Thyroid gland (tissue), 4 donors: ENCODE results near the gene CHST1. TPM values are rescaled to one million over a fixed set of nuclear protein-coding genes. Genes with fewer than 3 reads are reported as not detected.

ENCODE experiments used
- DNase-seq, 2 donors: peaks; one replicate each; pipeline ENCODE4 v3.0.0-alpha.2; 2019
- H3K27ac ChIP-seq, 3 donors: fragments of 200-600 bp; sonication (generic); 1 replicate in 2 of 3; 2 replicates in 1 of 3; pipeline ENCODE4 v1.5.1; 2016 to 2019; ENCODE audit warnings: mild to moderate bottlenecking in 1 of 3, moderate library complexity in 1 of 3
- H3K27me3 ChIP-seq: fragments of 200-600 bp; sonication (generic); one replicate; pipeline ENCODE4 v1.5.1; 2019
- H3K36me3 ChIP-seq, 2 donors: fragments of 200-600 bp; sonication (generic); one replicate each; pipeline ENCODE4 v1.5.1; 2016 to 2019
- H3K4me1 ChIP-seq, 2 donors: fragments of 200-600 bp; sonication (generic); one replicate each; pipeline ENCODE4 v1.5.1; 2017 to 2019
- H3K4me3 ChIP-seq, 3 donors: fragments of 200-600 bp; sonication (generic); replicated peaks in 1 of 3; 1 replicate in 2 of 3; 2 replicates in 1 of 3; pipeline ENCODE4 v1.5.1; 2016; ENCODE audit warnings: mild to moderate bottlenecking in 1 of 3
- H3K9me3 ChIP-seq: fragments of 200-600 bp; sonication (generic); one replicate; pipeline ENCODE4 v1.5.1; 2017
- POLR2A ChIP-seq, 2 donors: fragments of 450-650 bp; IDR thresholded peaks; one replicate each; pipeline ENCODE4 v1.6.1; 2017; ENCODE audit warnings: antibody characterized with exemption in 2 of 2, mild to moderate bottlenecking in 2 of 2, moderate library complexity in 1 of 2
- WGBS, 2 donors: methylation state at CpG; one replicate each; pipeline ENCODE4 v1.1.5; 2017; 5-methylcytosine and 5-hydroxymethylcytosine counted together
- intact Hi-C: fragments of 100-400 bp; cut with DNase I; formaldehyde crosslinking; loops from one replicate; pipeline ENCODE4 v1.15.1; 2023
- total RNA-seq, 4 donors: library from RNA; depleted of rRNA; stranded (reverse); fragments of >200 nt; gene quantifications; one replicate each; pipeline ENCODE4 v1.2.3, GENCODE V29; 2016
- TF ChIP-seq, protein P1 (sequence below), 6 experiments: fragments of 200-600 bp in 3 of 6; fragments of 450-650 bp in 3 of 6; sonication (generic) in 3 of 6; IDR thresholded peaks; one replicate each; pipeline ENCODE4 v1.5.1; 2016 to 2019; ENCODE audit warnings: antibody characterized with exemption in 6 of 6, mild to moderate bottlenecking in 2 of 6, inconsistent platforms in 1 of 6, moderate library complexity in 1 of 6

The CHST1 gene
- total RNA-seq, 4 donors from 2014 or later = 19.3 to 28.9 (median 25.0) TPM

DNA sequence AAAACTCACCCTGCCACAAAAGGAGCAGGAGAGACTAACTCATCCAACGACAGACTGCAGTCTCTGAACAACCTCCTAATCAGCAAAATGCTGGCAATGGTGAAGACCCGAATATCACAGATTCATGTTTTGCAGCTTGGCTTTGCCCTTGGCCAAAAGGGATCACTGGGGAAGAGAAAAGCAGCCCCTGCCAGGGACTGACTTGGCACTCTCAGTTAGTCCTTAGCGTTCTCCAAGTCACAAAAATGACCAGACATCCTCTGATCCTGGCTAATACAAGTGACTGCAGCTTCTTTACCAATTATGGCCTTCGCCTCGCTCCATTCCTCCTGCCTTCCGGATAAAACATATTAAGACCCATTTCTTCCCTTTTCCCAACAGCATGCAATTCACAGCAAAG lies 22.4 kb upstream of the CHST1 start:
- 84 to 88% methylated on average over 6 of the region's 6 CpGs for WGBS, 2 donors
- H3K9me3 ChIP-seq = no peaks in the 10 kb centered on the region
- intact Hi-C loops = no loop called here
- H3K4me3 ChIP-seq = no peak overlapping the region
- no peak for DNase-seq
- TF ChIP-seq, protein P1, sequence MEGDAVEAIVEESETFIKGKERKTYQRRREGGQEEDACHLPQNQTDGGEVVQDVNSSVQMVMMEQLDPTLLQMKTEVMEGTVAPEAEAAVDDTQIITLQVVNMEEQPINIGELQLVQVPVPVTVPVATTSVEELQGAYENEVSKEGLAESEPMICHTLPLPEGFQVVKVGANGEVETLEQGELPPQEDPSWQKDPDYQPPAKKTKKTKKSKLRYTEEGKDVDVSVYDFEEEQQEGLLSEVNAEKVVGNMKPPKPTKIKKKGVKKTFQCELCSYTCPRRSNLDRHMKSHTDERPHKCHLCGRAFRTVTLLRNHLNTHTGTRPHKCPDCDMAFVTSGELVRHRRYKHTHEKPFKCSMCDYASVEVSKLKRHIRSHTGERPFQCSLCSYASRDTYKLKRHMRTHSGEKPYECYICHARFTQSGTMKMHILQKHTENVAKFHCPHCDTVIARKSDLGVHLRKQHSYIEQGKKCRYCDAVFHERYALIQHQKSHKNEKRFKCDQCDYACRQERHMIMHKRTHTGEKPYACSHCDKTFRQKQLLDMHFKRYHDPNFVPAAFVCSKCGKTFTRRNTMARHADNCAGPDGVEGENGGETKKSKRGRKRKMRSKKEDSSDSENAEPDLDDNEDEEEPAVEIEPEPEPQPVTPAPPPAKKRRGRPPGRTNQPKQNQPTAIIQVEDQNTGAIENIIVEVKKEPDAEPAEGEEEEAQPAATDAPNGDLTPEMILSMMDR (IDR thresholded peaks at IDR 0.05) = no peak
- TF ChIP-seq POLR2A (IDR thresholded peaks at IDR 0.05) = no peak
- no peaks in the 10 kb centered on the region for H3K4me1 ChIP-seq
- no peaks in the 10 kb centered on the region for H3K36me3 ChIP-seq
- H3K27ac ChIP-seq = no peak overlapping the region
- no peaks in the 10 kb centered on the region for H3K27me3 ChIP-seq

DNA sequence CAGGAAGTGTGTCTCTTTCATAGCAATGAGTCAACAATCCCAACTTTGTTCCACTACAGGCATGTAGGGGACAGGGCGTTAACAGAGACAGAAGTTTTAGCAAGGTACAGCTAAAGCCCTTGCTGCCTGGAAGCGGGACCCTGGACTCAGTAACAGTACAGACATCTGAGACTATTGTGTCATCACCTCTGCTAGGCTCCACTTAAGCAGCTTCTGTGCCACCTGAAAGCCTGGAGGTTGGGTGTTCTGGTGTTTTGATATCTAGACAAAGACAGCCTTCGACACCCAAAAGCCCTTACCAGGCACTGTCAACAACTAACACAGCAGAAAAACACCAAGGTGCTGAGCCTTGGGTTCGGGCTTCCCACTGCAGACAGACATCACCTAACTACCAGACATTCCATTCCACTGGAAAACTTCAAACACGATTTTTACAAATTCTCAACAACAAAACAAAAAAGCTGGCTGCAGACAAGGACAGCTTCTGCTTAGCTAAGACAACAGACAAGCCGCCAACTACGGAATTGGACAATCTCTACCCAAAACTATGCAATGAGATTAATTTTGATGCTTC lies 20.6 kb upstream of the CHST1 start:
- TF ChIP-seq, protein P1 (IDR thresholded peaks at IDR 0.05) = no peak
- no peak for TF ChIP-seq POLR2A (IDR thresholded peaks at IDR 0.05)

DNA sequence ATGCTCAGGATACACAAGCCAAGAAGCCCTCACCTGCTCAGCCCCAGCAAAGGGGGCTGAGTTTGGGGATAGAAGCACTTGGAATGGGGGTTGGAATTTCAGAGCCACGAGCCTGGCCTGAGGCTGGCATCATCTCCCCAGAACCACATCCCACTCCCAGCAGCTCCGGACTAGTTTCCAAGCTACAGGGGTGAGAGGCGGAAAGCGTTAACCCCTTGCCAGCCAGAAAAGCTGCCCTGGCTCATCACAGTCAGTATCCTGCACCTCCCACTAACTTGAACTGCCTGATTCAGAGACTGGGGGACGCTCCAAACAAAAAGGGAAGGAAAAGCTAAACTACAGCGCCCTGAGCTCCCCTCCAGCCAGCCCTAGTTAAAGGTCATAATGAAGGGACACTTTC lies 19.0 kb upstream of the CHST1 start:
- WGBS, 2 donors = 77 to 81% methylated on average over 6 of the region's 6 CpGs
- intact Hi-C loops = no loop called here

More for the DNA sequence above, 20.6 kb upstream of the CHST1 start:
- DNase-seq = no peak
- Histone ChIP-seq H3K36me3 (no peaks in the 10 kb centered on the region), H3K4me1 (no peaks in the 10 kb centered on the region), H3K27ac (no peak overlapping the region), H3K4me3 (no peak overlapping the region), H3K9me3 (no peaks in the 10 kb centered on the region), H3K27me3 (no peaks in the 10 kb centered on the region)
- intact Hi-C loops = no loop called here
- WGBS, 2 donors = 82 to 89% methylated on average over 7 of the region's 7 CpGs

DNA sequence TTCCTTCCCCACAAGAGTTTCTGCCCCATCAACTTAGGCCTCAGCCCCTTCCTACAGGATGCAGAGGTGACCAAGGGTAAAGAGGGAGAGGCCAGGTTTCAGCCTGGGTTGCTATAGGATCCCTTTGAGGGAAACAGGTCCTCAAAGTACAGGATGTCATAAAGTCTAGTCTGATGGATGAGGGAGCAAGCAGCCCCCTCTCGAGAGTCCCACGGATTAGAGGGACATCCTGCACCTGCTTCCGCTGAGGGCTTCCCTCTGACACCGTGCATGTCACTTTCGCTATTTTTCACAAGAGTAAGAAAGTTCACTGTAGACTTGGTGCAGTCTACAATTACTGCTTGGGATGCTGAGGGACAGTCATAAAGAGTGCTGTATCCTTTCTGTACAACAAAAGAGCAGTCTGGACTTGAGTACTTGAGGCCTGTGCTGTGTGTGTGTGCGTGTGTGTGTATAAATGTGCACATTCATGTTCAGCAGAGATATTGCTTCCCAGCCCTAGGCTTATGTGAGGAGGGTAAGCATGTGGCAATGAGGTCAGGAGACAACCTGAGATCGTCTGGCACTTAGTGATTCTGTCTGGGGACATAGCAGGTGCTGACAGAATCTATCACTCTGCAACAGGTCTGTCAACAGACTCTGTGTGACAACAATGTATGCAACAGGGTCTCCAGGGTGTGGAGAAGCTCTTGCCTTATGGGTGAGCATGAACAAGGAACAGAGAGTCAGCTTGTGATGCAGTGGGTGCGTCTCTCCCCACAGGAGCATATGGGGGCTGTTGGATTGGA lies 18.0 kb upstream of the CHST1 start:
- no peak for DNase-seq
- no peaks in the 10 kb centered on the region for H3K27me3 ChIP-seq
- H3K36me3 ChIP-seq = no peaks in the 10 kb centered on the region
- TF ChIP-seq, protein P1 (IDR thresholded peaks at IDR 0.05) = no peak
- no peak for TF ChIP-seq POLR2A (IDR thresholded peaks at IDR 0.05)
- H3K4me3 ChIP-seq = no peak overlapping the region
- H3K9me3 ChIP-seq = no peaks in the 10 kb centered on the region
- WGBS, 2 donors = 83 to 85% methylated on average over 8 of the region's 8 CpGs
- no peak overlapping the region for H3K27ac ChIP-seq
- intact Hi-C loops = no loop called here
- no peaks in the 10 kb centered on the region for H3K4me1 ChIP-seq

More for the DNA sequence above, 19.0 kb upstream of the CHST1 start:
- no peaks in the 10 kb centered on the region for H3K9me3 ChIP-seq
- no peak overlapping the region for H3K4me3 ChIP-seq
- H3K27me3 ChIP-seq = no peaks in the 10 kb centered on the region
- no peak for DNase-seq
- no peaks in the 10 kb centered on the region for H3K36me3 ChIP-seq
- TF ChIP-seq, protein P1 (IDR thresholded peaks at IDR 0.05) = no peak
- TF ChIP-seq POLR2A (IDR thresholded peaks at IDR 0.05) = no peak
- H3K27ac ChIP-seq = no peak overlapping the region
- H3K4me1 ChIP-seq = no peaks in the 10 kb centered on the region

DNA sequence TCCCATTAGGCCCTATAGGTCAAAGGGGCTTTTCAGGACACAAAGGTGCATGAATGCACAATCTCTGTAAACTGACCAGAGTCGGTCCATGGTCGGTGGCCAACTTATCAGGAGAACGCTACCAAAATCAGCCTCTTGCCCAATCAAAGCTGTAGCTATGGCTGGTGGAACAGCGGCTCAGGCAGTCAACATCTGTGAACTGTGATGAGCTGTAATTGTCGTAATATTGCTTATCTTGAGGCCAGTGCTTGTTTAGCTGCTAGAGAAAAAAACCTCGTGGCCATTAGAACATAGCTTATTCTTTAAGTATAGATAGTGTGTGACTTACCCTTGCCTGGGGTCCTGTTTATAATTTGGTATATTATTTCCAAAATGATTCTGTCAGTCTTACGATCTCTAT lies 14.4 kb upstream of the CHST1 start:
- Histone ChIP-seq H3K36me3 (no peaks in the 10 kb centered on the region), H3K4me3 (no peak overlapping the region), H3K9me3 (no peaks in the 10 kb centered on the region), H3K27ac (no peak overlapping the region), H3K4me1 (peaks cover 9 to 10% of the 10 kb centered on the region in 2 donors), H3K27me3 (no peaks in the 10 kb centered on the region)
- no peak for TF ChIP-seq POLR2A (IDR thresholded peaks at IDR 0.05)
- TF ChIP-seq, protein P1 (IDR thresholded peaks at IDR 0.05) = no peak
- no peak for DNase-seq
- intact Hi-C loops = no loop called here
- WGBS, 2 donors = 83 to 87% methylated on average over 7 of the region's 7 CpGs
